Activated CD8-positive, alpha-beta T cell treated with anti-CD3 and anti-CD28 coated beads for 36 hours (primary cell): ENCODE results near the gene SLC25A51. TPM values are rescaled to one million over a fixed set of nuclear protein-coding genes. Genes with fewer than 3 reads are reported as not detected.

Source experiments
- ATAC-seq: fragments of 200-7000 bp; cut with Tn5 transposase; one replicate; pipeline ENCODE4 v1.10.0; 2021; ENCODE audit warnings: mild to moderate bottlenecking, moderate library complexity
- CTCF ChIA-PET: fragments of 350-600 bp; sonication (Branson Sonifier 250); formaldehyde crosslinking; loops from one replicate; lab custom pipeline; 2021; ENCODE audit warnings: antibody characterized with exemption; lab: Charles Lee
- POLR2A ChIA-PET: fragments of 350-600 bp; sonication (Branson Sonifier 250); formaldehyde crosslinking; loops from one replicate; lab custom pipeline; 2021; ENCODE audit warnings: antibody characterized with exemption; lab: Charles Lee
- DNase-seq: peaks from one replicate; pipeline ENCODE4 v3.0.0-alpha.2; 2020
- H3K27ac Mint-ChIP-seq: one replicate; pipeline ENCODE4 v1.8.0; 2021; ENCODE audit warnings: mild to moderate bottlenecking, mixed read lengths
- H3K27me3 Mint-ChIP-seq: one replicate; pipeline ENCODE4 v1.8.0; 2021; ENCODE audit warnings: mixed read lengths
- H3K36me3 Mint-ChIP-seq: one replicate; pipeline ENCODE4 v1.8.0; 2021; ENCODE audit warnings: low read depth, mixed read lengths
- H3K4me1 Mint-ChIP-seq: one replicate; pipeline ENCODE4 v1.8.0; 2021; ENCODE audit warnings: low read depth, mixed read lengths
- H3K4me3 Mint-ChIP-seq: one replicate; pipeline ENCODE4 v1.8.0; 2021; ENCODE audit warnings: mild to moderate bottlenecking, moderate library complexity, mixed read lengths
- H3K9me3 Mint-ChIP-seq: one replicate; pipeline ENCODE4 v1.8.0; 2021; ENCODE audit warnings: mixed read lengths
- intact Hi-C: fragments of 100-400 bp; cut with micrococcal nuclease; formaldehyde crosslinking; loops from one replicate; pipeline ENCODE4 v1.10.0; 2022
- total RNA-seq, 2 experiments: library from RNA; stranded (reverse); gene quantifications; one replicate each; pipeline ENCODE4 v1.2.3, GENCODE V29; 2021
- TF ChIP-seq, protein P1 (sequence below): fragments of 200-600 bp; IDR thresholded peaks from one replicate; pipeline ENCODE4 v1.8.0; 2022; ENCODE audit warnings: antibody characterized with exemption, mild to moderate bottlenecking

SLC25A51 gene
- total RNA-seq, 2 experiments from 2014 or later = 27.1 to 27.2 TPM

- ChIA-PET CTCF (interaction anchor here (0.9 kb wide), 1 partner anchor 190 kb away, joined by 3 read pairs; no protein-coding TSS in a partner anchor), POLR2A (no interaction called here)
- no peak overlapping the region for H3K27ac Mint-ChIP-seq
- H3K36me3 Mint-ChIP-seq = no peaks in the 10 kb centered on the region
- no peak for ATAC-seq
- H3K4me3 Mint-ChIP-seq = no peak overlapping the region
- H3K4me1 Mint-ChIP-seq = no peaks in the 10 kb centered on the region
- no peaks in the 10 kb centered on the region for H3K27me3 Mint-ChIP-seq
- DNase-seq = no peak
- TF ChIP-seq, protein P1, sequence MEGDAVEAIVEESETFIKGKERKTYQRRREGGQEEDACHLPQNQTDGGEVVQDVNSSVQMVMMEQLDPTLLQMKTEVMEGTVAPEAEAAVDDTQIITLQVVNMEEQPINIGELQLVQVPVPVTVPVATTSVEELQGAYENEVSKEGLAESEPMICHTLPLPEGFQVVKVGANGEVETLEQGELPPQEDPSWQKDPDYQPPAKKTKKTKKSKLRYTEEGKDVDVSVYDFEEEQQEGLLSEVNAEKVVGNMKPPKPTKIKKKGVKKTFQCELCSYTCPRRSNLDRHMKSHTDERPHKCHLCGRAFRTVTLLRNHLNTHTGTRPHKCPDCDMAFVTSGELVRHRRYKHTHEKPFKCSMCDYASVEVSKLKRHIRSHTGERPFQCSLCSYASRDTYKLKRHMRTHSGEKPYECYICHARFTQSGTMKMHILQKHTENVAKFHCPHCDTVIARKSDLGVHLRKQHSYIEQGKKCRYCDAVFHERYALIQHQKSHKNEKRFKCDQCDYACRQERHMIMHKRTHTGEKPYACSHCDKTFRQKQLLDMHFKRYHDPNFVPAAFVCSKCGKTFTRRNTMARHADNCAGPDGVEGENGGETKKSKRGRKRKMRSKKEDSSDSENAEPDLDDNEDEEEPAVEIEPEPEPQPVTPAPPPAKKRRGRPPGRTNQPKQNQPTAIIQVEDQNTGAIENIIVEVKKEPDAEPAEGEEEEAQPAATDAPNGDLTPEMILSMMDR = no peak
- H3K9me3 Mint-ChIP-seq = no peaks in the 10 kb centered on the region
- intact Hi-C loops = no loop called here
Observed at GRCh38 chr9:37931592-37931991, 27.7 kb upstream of the SLC25A51 start.

- Mint-ChIP-seq H3K36me3 (no peaks in the 10 kb centered on the region), H3K27me3 (no peaks in the 10 kb centered on the region), H3K4me3 (no peak overlapping the region), H3K27ac (no peak overlapping the region), H3K4me1 (peaks cover 2% of the 10 kb centered on the region), H3K9me3 (no peaks in the 10 kb centered on the region)
- DNase-seq (no peak), ATAC-seq (no peak)
- ChIA-PET POLR2A (no interaction called here), CTCF (interaction anchor here (1.4 kb wide), 1 partner anchor 14 kb away, joined by 3 read pairs; no protein-coding TSS in a partner anchor)
- TF ChIP-seq, protein P1 = no peak
- intact Hi-C loops = loop anchor here (10.0 kb wide), 1 partner anchor 355 kb away; no protein-coding TSS in a partner anchor
Observed at GRCh38 chr9:37929441-37929895, 25.5 kb upstream of the SLC25A51 start.

GRCh38 chr9:37928552-37929430 lies 24.9 kb upstream of the SLC25A51 start:
- CTCF ChIA-PET = interaction anchor here (1.4 kb wide), 1 partner anchor 14 kb away, joined by 3 read pairs; no protein-coding TSS in a partner anchor
- H3K36me3 Mint-ChIP-seq = no peaks in the 10 kb centered on the region
- H3K9me3 Mint-ChIP-seq = no peaks in the 10 kb centered on the region
- POLR2A ChIA-PET = no interaction called here
- no peak for ATAC-seq
- TF ChIP-seq, protein P1 = no peak
- no peak overlapping the region for H3K4me3 Mint-ChIP-seq
- H3K27ac Mint-ChIP-seq = no peak overlapping the region
- no peaks in the 10 kb centered on the region for H3K27me3 Mint-ChIP-seq
- intact Hi-C loops = loop anchor here (10.0 kb wide), 1 partner anchor 356 kb away; no protein-coding TSS in a partner anchor
- H3K4me1 Mint-ChIP-seq = peaks cover 2% of the 10 kb centered on the region
- no peak for DNase-seq

GRCh38 chr9:37927601-37928551 lies 23.9 kb upstream of the SLC25A51 start:
- intact Hi-C loops = loop anchor here (10.0 kb wide), 1 partner anchor 357 kb away; no protein-coding TSS in a partner anchor
- ChIA-PET CTCF (interaction anchor here (1.5 to 1.7 kb wide), 2 partner anchors 13 to 14 kb away, joined by 4 to 5 read pairs; no protein-coding TSS in a partner anchor), POLR2A (no interaction called here)
- ATAC-seq (no peak), DNase-seq (no peak)
- peaks cover 2% of the 10 kb centered on the region for H3K4me1 Mint-ChIP-seq
- no peak overlapping the region for H3K27ac Mint-ChIP-seq
- H3K4me3 Mint-ChIP-seq = no peak overlapping the region
- H3K9me3 Mint-ChIP-seq = no peaks in the 10 kb centered on the region
- TF ChIP-seq, protein P1 = no peak
- H3K27me3 Mint-ChIP-seq = no peaks in the 10 kb centered on the region
- H3K36me3 Mint-ChIP-seq = no peaks in the 10 kb centered on the region
